ENCODE data around the gene PIK3R1. TPM values are rescaled to one million over a fixed set of nuclear protein-coding genes. Genes with fewer than 3 reads are reported as not detected.

Gene PIK3R1
- total and polyA plus RNA-seq, 2 of the 4 experiments (the other 2 are of a cell fraction): 2.4 to 9.3 TPM

DNA sequence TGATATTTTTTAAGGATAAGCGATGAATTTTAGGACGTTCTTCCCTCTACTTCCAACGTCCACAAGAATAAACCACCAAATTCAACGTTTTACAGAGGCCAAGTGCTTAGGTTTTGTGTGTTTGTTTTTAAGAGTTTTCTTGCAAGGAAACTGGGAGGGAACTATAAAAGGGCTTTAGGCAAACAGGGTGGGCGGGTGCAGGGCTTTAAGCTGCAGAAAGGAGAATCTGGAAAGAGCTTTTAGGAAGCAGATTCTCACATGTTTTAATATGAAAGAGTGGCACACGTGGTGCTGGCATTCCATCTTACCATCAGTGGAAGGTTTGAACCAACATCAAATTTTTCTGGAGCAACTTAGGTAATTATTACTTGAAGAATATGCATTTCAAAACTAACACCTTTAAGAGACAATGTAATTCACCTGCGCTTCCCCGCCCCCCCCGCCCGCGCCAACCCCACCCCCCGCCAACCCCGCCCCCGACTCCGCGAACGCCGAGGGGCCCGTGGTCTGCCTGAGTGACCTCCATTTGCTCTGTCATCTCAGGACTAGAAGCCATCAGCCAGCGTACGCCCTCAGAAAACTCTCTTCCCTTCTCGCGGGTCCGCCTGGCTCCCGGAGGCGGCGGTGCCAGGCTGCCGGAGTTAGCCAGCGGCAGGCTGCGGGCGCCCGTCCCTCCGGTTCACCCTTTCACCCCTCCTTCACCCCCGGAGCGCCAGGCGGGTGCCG, 911 bp upstream of the PIK3R1 start:
- Histone ChIP-seq H3K9ac (ENCODE audit: low read depth, low read length) (peak overlapping the region; percentile 79), H2AFZ (replicated peaks; ENCODE audit: low read length, poor library complexity) (peak overlapping the region; percentile 91), H4K8ac (ENCODE audit: low read depth in 2 of 2, low read length in 2 of 2) (peak overlapping the region; percentile 71 to 79), H3K4ac (ENCODE audit: low read depth, low read length) (peak overlapping the region; percentile 89), H3K4me3 (ENCODE audit: insufficient read depth, low read depth, low read length) (peak overlapping the region; percentile 80), H3K36me3 (ENCODE audit: control insufficient read depth, insufficient read depth, low read length) (no peaks in the 10 kb centered on the region), H2AK5ac (ENCODE audit: low read depth, low read length) (no peak overlapping the region), H3K9me1 (ENCODE audit: insufficient read depth, low read length) (no peaks in the 10 kb centered on the region), H3K56ac (ENCODE audit: extremely low read depth, insufficient read depth, low read length) (peak overlapping the region; percentile 58; the same call in 1 of the 2 replicates), H3K4me2 (ENCODE audit: low read depth, low read length) (peak overlapping the region; percentile 67), H4K5ac (ENCODE audit: low read depth, low read length) (peak overlapping the region; percentile 43; the same call in 1 of the 2 replicates), H2BK120ac (ENCODE audit: low read depth, low read length) (peak overlapping the region; percentile 85), H3K23ac (ENCODE audit: low read depth, low read length) (peak overlapping the region; percentile 90; the same call in 1 of the 2 replicates), H2BK20ac (ENCODE audit: low read depth, low read length) (peak overlapping the region; percentile 70; the same call in 1 of the 2 replicates), H2AK9ac (replicated peaks; ENCODE audit: low read depth, low read length, poor library complexity) (peak overlapping the region; percentile 47), H4K20me1 (ENCODE audit: insufficient read depth, low read length) (peaks cover 12% of the 10 kb centered on the region; the same call in 1 of the 2 replicates), H3K9me3 (ENCODE audit: control insufficient read depth, insufficient read depth, low read length) (peaks cover 5% of the 10 kb centered on the region), H3K79me1 (ENCODE audit: low read depth in 1 of 2, low read length in 2 of 2) (peaks cover 10 to 17% of the 10 kb centered on the region in 2 experiments; a peak in 3 of 4 replicates), H3K18ac (ENCODE audit: low read depth, low read length) (peak overlapping the region; percentile 58; the same call in 1 of the 2 replicates), H2BK15ac (ENCODE audit: low read depth, low read length) (peak overlapping the region; percentile 25; the same call in 1 of the 3 replicates), H3K27ac (ENCODE audit: insufficient read depth, low read length) (peak overlapping the region; percentile 88), H2BK5ac (ENCODE audit: low read depth, low read length, poor library complexity, severe bottlenecking) (peak overlapping the region; percentile 92), H4K91ac (ENCODE audit: insufficient read depth, low read depth, low read length) (peak overlapping the region; percentile 67), H3K14ac (replicated peaks; ENCODE audit: low read depth, low read length) (peak overlapping the region; percentile 88), H3K27me3 (ENCODE audit: control insufficient read depth, insufficient read depth, low read length) (no peaks in the 10 kb centered on the region), H3K4me1 (ENCODE audit: control insufficient read depth, insufficient read depth, low read length) (peaks cover 2% of the 10 kb centered on the region; the same call in 1 of the 2 replicates)
- WGBS, 2 experiments (ENCODE audit: extremely low coverage in 2 of 2, insufficient read length in 1 of 2): 0% methylated on average over 4 of the region's 37 CpGs; no CpG with 5 or more reads in 1 of the 2 experiments
- ChIA-PET CTCF (interaction anchor here (0.6 to 1.7 kb wide), 6 partner anchors 16 to 281 kb away, joined by 3 to 5 read pairs (median 3); no protein-coding TSS in a partner anchor), POLR2A (ENCODE audit: unreplicated experiment) (interaction anchor here (0.6 to 0.8 kb wide), 3 partner anchors 135 to 464 kb away, joined by 4 to 20 read pairs (median 4); no protein-coding TSS in a partner anchor)
- dilution Hi-C loops (cut with HindIII; ENCODE audit: low sequenced_read_pairs, unreplicated experiment): no loop called here
- DNase-seq (no peak), ATAC-seq (ENCODE audit: low read depth) (no peak)
- intact Hi-C loops (cut with micrococcal nuclease): loop anchor here (2.0 to 10.0 kb wide), 5 partner anchors 38 to 240 kb away; no protein-coding TSS in a partner anchor
- in situ Hi-C loops (cut with MboI; ENCODE audit: low sequenced_read_pairs): no loop called here
- no TSS peak for BruUV-seq (replicated peaks)
- TF ChIP-seq CHD1 (IDR thresholded peaks at IDR 0.05; ENCODE audit: low read depth, low read length) (no peak), MXI1 (IDR thresholded peaks at IDR 0.05; ENCODE audit: borderline replicate concordance, low read depth, low read length) (peak; percentile 35; the same call in 1 of the 2 replicates), RAD21 (IDR thresholded peaks at IDR 0.05; ENCODE audit: low read length) (no peak), SMC3 (IDR thresholded peaks at IDR 0.05; ENCODE audit: low read depth, low read length) (no peak), CEBPB (IDR thresholded peaks at IDR 0.05; ENCODE audit: low read depth, low read length) (no peak), NFE2L2 (IDR thresholded peaks at IDR 0.05; ENCODE audit: low read depth, low read length) (no peak), BHLHE40 (IDR thresholded peaks at IDR 0.05; ENCODE audit: low read depth, low read length) (no peak), RFX5 (IDR thresholded peaks at IDR 0.05; ENCODE audit: low read depth, low read length) (no peak), POLR2A (IDR thresholded peaks at IDR 0.05; ENCODE audit: low read depth, low read length) (no peak), MAFK (IDR thresholded peaks at IDR 0.05; ENCODE audit: low read depth, low read length) (no peak), MAZ (IDR thresholded peaks at IDR 0.05; ENCODE audit: borderline replicate concordance, low read depth, low read length) (no peak)
- TF ChIP-seq, protein P1, sequence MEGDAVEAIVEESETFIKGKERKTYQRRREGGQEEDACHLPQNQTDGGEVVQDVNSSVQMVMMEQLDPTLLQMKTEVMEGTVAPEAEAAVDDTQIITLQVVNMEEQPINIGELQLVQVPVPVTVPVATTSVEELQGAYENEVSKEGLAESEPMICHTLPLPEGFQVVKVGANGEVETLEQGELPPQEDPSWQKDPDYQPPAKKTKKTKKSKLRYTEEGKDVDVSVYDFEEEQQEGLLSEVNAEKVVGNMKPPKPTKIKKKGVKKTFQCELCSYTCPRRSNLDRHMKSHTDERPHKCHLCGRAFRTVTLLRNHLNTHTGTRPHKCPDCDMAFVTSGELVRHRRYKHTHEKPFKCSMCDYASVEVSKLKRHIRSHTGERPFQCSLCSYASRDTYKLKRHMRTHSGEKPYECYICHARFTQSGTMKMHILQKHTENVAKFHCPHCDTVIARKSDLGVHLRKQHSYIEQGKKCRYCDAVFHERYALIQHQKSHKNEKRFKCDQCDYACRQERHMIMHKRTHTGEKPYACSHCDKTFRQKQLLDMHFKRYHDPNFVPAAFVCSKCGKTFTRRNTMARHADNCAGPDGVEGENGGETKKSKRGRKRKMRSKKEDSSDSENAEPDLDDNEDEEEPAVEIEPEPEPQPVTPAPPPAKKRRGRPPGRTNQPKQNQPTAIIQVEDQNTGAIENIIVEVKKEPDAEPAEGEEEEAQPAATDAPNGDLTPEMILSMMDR (conservative IDR thresholded peaks at IDR 0.05; ENCODE audit: low read depth, low read length): no peak
- TF ChIP-seq, protein P2, sequence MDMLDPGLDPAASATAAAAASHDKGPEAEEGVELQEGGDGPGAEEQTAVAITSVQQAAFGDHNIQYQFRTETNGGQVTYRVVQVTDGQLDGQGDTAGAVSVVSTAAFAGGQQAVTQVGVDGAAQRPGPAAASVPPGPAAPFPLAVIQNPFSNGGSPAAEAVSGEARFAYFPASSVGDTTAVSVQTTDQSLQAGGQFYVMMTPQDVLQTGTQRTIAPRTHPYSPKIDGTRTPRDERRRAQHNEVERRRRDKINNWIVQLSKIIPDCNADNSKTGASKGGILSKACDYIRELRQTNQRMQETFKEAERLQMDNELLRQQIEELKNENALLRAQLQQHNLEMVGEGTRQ (IDR thresholded peaks at IDR 0.05; ENCODE audit: low read depth, low read length): peak; percentile 47; the same call in 1 of the 2 replicates
